ENCODE results near the gene BLOC1S4.
"Not testable (repeated sequence)": the region's sequence is repeated elsewhere in the genome, so short reads cannot be mapped to it uniquely, and the experiment has no call there.

BLOC1S4 gene, protein sequence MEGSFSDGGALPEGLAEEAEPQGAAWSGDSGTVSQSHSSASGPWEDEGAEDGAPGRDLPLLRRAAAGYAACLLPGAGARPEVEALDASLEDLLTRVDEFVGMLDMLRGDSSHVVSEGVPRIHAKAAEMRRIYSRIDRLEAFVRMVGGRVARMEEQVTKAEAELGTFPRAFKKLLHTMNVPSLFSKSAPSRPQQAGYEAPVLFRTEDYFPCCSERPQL

DNA sequence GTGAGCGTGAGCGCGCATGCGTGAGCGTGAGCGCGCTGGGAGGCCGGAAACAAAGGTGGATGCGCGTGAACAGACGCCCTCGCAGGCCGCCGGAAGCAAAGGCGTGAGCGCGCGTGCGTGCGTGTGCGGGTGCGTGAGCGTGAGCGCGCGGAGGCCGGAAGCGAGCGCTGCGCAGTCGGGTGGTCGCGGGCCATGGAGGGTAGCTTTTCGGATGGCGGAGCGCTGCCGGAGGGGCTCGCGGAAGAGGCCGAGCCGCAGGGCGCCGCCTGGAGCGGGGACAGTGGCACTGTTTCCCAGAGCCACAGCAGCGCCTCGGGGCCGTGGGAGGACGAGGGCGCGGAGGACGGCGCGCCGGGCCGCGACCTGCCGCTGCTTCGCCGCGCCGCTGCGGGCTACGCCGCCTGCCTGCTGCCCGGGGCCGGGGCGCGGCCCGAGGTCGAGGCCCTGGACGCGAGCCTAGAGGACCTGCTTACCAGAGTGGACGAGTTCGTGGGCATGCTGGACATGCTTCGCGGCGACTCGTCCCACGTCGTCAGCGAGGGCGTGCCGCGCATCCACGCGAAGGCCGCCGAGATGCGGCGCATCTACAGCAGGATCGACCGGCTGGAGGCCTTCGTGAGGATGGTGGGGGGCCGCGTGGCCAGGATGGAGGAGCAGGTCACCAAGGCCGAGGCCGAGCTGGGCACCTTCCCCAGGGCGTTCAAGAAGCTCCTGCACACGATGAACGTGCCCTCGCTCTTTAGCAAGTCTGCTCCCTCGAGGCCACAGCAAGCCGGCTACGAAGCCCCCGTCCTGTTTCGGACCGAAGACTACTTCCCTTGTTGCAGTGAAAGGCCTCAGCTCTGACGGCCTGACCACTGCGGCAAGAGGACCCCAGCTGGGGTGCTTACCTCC, at the start of gene BLOC1S4:
TSS of gene BLOC1S4 (plus strand) at position 157 of the 894 bp plus-strand sequence. CDS start at position 193, 36 bp downstream.
- DNase-seq (ENCODE audit: low read depth in 2 of 2): peak; percentile 78 to 80

DNA sequence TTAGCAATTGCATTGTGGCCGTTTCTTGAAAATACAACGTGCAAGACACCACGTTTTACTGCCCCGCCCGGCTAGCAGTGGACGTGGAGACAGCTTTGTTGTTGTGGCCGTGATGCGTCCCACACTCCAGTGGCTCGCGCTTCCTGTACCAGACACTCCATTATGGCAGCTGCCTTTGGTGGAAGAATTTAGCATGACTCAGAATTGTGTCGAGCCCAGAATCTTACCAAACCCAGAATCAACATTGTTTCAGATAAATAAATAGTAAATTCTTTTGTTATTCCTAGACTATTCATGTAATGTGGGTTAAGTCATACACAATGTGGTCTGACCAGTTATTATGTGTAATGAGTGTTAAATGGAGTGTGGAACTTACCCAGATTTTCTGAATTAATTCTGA, 47.6 kb upstream of the BLOC1S4 start:
- no peak for DNase-seq (ENCODE audit: low read depth in 2 of 2)

DNA sequence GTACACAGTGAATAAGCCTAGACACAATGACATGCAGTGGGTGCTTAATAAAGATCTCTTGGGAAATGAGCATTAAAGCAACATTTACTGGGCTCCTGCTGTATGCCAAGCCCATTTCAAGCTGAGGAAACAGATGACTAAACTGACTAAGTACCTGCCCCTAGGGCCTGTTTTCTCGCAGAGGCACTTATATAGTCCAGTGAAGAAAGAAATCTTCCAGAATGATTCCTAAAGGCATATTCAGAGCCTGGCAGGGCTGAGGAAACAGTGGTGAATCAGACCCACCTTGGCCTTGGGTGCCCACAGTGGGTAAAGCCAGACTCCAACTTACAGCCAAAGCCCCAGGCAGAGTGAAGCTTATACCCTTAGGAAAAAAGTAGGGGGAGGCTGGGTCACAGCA, 44.3 kb upstream of the BLOC1S4 start:
- no peak for DNase-seq (ENCODE audit: low read depth in 2 of 2)

DNA sequence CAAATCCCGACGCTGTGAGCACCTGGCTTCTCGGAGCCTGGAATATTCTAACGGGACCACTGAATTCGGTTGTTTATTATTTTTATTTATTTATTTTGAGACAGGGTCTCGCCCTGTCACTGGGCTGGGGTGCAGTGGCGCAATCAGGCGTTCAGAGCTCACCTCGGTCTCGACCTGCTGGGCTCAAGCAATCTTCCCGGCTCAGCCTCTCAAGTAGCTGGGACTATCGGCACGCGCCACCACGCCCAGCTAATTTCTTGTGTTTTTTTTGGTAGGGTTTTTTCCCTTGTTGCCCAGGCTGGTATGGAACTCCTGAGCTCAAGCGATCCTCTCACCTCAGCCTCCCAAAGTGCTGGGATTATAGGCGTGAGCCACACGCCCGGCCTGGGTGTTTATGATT, 43.8 kb upstream of the BLOC1S4 start:
- no peak for DNase-seq (ENCODE audit: low read depth in 2 of 2)

DNA sequence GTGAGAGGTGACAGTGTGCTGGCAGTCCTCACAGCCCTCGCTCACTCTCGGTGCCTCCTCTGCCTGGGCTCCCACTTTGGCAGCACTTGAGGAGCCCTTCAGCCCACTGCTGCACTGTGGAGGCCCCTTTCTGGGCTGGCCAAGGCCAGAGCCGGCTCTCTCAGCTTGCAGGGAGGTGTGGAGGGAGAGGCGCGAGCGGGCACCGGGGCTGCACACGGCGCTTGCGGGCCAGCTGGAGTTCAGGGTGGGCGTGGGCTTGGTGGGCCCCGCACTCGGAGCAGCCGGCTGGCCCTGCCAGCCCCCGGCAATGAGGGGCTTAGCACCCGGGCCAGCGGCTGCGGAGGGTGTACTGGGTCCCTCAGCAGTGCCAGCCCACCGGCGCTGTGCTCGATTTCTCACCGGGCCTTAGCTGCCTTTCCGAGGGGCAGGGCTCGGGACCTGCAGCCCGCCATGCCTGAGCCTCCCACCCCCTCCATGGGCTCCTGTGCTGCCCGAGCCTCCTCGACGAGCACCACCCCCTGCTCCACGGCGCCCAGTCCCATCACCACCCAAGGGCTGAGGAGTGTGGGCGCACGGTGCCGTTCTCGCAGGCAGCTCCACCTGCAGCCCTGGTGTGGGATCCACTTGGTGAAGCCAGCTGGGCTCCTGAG, 43.3 kb upstream of the BLOC1S4 start:
- DNase-seq (ENCODE audit: low read depth in 2 of 2): not testable (repeated sequence)

DNA sequence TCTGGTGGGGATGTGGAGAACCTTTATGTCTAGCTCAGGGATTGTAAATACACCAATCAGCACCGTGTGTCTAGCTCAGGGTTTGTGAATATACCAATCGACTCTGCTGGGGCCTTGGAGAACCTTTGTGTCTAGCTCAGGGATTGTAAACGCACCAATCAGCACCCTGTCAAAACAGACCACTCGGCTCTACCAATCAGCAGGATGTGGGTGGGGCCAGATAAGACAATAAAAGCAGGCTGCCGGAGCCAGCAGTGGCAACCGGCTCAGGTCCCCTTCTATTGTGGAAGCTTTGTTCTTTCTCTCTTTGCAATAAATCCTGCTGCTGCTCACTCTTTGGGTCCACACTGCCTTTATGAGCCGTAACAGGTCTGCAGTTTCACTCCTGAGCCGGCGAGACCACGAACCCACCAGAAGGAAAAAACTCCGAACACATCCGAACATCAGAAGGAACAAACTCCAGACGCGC, 42.7 kb upstream of the BLOC1S4 start:
- peak in 1 of 2 experiments; percentile 40 for DNase-seq (ENCODE audit: low read depth in 2 of 2)

DNA sequence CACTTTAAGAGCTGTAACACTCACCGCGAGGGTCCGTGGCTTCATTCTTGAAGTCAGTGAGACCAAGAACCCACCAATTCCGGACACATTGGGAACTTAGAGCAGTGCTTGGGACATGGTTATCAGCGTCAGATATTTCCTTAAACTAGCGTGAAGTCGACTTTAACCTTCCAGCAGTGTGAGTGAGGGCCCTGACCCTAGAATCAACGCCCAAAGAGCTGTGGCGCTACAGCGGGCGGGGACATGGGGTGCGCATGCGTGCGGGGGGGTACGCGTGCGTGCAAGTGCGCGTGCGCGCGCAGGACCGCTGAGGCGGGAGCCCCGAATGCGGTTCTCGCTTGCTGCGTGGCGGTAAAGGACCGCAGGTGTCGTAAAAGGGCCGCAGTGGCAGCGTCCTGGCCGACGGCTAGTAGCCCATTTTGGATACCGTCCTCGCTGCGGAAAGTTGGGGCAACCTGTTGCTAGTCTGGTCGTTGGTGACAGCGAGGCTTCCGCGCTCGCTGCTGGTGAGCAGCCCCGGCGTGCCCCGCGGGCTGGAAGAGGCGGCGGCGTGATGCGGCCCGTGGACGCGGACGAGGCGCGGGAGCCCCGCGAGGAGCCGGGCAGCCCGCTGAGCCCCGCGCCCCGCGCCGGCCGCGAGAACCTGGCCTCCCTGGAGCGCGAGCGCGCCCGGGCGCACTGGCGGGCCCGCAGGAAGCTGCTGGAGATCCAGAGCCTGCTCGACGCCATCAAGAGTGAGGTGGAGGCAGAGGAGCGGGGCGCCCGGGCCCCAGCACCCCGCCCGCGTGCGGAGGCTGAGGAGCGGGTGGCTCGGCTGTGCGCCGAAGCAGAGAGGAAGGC, 42.1 kb upstream of the BLOC1S4 start:
- peak; percentile 86 to 91 for DNase-seq (ENCODE audit: low read depth in 2 of 2)

DNA sequence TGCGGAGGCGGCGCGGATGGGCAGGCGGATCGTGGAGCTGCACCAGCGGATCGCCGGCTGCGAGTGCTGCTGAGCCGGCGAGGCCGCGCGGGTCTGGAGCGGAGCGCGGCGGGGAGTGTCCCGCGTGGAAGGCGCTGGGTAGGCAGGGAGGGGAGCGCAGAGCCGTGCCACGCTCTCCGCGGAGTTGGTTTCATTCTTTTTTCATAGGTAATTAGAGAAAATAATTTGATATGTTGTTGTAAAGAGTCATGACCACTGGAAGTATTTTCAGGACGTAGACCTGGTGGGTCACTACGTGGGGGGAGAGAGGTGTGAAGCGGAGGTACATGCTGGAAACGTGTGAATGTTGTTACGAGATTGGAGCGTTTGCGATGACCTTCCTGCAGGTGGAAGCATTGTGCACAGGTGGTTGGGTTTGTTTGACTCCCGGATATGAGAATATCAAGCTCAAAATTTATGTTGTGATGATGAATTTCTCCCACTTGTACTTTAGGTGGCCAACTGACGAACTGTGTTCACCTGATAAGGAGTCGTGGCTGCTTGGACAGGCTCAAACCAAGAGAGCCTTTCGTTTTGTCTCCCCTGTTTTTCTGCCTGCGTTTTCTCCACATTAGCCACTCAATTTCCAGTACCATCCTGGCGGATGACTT, 41.3 kb upstream of the BLOC1S4 start:
- peak in 1 of 2 experiments; percentile 48 for DNase-seq (ENCODE audit: low read depth in 2 of 2)

DNA sequence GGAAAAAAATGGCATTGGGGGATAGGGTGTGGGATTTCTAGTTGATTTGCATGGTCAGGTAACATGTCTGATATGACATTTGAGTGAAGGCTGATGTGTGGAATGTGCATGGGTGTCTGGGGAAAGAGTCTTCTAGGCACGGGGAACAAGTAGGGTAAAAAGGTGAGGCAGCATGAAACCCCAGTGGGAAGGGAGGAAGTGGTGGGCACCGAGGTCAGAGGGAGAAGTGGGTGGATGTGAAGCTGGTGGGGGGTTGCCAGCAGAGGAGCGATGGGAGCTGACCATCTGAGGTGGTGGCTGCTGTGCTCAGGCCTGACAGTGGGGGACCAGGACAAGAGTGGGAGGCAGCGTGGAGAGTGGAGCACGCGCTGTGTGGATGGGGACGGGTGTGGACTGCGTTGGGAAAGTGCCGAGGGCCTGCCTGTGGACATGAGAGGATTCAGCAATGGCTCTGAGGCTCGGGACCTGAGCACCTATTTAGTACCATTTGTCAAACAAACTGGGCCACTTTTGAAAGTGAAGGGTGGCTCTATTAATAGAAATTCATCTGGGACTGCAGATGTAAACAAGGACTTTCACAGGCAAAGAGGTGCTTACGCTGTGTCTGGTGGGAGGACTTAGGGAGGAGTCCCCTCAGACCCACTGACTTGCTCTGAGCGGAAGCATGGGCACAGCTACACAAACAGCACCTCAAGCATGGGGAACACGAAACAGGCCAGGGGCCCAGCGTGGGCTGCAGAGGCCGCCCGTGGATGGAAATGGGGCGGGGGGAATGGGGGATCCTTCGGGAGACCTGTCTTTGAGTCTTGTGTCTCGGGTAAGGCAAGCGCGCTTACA, 39.0 kb upstream of the BLOC1S4 start:
- DNase-seq (ENCODE audit: low read depth in 2 of 2): no peak

DNA sequence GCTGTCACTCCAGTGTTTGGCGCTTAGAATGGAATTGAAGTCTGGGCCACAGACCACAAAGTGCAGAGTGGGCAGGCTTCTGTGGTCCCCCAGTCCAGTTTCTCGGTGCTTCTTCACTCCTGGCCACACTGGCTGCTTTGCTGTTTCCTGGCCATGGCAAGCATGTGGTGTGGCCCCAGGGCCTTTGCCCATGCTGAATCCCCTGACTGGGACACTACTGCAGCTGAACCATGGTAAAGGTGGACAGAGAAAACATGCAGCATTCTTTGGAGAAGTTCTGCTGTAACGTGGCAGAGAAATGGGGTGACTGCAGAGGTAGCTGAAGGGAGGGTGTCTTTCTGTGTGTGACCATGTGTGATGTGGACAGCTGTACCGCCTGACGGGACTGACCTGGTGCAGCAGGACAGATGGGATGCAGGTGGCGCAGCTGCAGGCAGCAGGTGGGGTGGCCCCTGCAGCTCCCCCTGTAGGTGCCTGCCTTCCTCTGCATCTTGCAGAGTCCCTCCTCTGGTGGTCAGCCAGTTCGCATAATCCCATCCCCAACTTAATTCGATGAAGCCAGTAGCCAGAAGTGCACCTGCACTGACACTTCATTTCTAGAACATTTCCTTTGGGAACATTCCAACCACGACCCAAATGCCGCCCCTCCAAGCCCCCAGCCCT, 35.5 kb upstream of the BLOC1S4 start:
- DNase-seq (ENCODE audit: low read depth in 2 of 2): no peak

DNA sequence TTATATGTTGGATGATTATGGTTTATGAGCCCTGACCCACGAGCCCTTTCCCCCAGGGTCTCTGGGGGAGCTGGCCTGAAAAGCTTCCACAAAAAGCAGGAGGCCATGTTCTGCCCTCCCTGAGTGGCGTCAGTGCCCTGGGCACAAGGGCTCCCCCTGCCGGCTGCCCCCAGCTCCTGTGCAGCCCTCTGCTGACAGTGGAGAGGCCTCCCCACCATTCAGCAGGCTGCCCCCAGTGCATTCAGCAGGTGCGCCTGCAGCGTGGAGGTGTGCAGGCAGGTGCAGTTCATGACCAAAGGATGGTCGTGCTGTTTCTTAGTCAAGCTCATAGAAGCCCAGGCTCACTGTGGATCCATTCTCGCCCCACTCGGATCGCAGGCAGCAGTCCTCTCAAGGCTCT, 34.8 kb upstream of the BLOC1S4 start:
- no peak for DNase-seq (ENCODE audit: low read depth in 2 of 2)

DNA sequence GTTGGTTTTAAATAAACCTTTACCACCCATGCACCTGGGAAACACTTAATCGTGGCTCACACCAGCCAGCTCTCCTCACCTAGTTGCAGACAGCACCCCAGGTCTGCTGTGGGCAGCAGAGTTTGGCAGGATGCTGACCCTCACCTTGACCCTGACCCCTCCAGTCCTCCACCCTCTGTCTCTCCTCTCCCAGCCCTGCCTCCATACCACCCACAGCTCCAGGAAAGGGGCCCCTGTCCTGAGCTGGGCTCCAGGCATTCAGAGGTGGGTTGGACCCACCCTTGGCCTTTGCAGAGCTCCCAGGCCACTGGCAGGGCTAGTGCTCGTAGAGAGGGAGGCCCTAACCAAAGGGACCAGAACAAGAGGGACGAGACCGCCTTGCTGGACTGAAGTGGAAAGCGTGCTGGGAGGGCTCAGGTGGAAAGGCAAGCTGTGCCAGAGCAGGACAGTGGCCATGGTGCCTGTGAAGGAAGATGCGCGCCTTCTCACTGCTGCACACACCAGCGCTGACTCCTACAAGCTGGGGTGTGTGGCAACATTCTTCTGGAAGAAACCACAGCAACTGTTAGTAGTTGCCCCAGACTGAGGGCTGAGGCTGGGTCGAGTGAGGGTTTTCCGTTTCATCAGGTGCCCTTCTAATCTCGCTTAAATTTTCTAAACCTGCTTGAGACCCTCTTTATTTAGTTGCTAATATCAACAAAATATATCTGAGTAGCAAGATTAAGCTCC, 32.9 kb upstream of the BLOC1S4 start:
- DNase-seq (ENCODE audit: low read depth in 2 of 2): no peak

DNA sequence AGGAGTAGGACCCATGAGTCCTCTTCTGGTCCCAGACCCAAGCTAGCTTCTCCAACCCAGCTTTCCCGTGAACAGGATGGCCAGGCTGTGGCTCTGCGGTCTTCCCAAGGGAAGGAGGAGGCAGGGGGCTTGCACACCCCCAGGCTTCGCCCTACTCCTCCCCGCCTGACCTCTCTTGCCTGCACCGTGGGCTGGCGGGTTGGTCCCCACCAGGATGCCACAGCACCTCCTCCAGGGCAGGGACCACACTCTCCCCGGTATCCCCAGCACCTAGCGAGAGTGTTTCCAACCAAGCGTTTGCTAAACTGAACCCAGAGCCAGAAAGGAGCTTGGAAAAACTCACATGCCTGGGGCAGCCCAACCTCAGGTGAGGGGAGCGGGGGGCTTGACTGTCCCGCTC, 31.3 kb upstream of the BLOC1S4 start:
- no peak for DNase-seq (ENCODE audit: low read depth in 2 of 2)

DNA sequence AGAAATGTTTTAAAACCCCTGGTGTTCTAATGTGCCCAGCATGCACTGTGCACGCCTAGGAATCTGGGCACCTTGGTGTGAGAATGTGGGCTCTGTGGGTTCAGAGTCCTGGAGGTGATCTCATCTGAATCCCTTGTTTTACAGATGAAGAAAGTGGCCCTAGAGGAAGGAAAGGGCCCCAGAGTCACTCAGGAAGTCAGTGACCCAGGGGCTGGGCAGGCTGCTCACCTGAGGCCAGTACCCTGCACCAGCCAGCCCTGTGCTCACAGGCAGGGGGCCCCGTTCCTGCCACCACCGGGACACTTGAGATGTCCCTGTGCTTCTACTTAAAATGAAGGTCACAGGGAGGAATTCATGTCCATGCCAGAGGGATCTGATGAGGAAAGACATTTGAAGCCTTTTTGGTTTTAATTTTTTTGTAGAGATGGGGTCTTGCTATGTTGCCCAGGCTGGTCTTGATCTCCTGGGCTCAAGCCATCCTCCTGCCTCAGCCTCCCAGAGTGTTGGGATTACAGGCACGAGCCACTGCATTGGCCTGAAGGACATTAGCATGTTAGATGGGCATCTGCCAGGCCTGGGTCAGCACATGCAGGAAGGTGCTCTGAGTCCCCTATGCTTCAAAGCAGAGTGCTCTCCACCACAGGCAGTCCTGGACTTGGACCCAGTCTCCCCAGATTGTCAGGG, 29.7 kb upstream of the BLOC1S4 start:
- DNase-seq (ENCODE audit: low read depth in 2 of 2): no peak

DNA sequence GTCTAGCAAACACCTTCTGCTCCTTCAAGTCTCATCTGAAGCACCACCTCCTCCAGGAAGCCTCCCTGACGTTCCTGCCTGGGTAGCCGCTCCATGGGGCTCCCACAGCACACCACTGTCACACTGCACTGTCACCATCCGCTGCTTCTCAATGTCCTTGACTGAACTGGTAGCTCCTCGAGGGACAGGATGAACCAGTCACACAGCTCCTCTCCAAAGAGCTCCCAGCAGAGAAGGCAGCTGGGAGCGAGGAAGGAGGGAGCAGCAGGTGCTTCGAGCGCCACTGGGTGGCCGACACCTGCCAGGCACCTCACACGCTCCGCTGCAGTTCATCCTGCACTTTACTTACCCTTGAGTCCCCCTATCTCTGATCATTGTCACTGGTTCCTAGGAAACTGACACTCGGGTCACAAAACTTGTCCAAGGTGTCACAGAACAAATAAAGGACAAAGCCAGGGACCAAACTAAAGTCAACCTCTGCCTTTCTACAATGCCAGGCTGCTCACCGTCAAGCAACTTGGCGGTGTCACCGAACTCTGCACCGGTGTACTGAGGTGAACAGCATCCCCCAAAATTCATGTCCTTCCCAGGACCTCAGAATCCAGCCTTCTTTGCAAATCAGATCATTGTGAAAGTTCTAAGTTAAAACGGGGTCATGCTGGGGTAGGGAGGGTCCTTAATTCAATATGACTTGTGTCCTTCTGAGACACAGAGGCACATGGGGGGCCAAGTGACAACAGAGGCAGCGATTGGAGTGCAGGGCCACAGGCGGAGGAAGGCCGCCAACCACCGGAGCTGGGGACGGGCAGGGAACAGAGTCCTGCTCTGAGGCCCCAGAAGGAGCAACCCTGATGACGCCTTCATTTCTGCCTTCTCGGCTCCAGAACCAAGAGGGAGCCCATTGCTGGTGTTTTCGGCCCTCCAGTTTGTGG, 27.8 kb upstream of the BLOC1S4 start:
- no peak for DNase-seq (ENCODE audit: low read depth in 2 of 2)

DNA sequence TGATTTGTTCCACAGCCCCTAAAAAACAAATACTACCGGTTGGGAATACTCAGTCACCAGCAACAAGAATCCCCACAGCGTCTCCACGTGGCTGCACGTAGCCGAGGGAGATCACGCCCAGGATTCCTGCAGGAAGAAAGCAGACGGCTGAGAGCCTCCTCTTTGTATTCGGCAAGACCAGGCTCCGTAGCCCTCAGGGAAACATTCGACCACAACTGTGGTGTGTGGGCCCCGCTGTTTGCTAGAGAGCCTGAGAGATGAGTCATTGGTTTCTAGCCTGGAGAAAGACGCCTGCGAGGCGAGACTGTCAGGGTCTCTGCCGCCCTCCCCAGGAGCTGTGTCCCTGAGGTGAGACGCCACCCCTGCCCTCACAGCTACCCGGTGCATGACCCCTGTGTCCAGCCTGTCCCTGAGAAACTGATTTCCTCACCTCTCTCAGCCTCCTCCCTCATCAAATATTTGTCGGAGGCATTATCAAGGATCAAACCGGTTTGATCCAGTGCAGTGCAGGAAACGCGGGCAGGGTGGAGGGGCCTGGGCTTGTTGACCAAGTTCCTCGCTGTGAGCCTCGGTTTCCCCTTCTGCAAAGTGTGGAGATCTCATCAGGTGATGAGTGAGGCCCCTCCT, 27.0 kb upstream of the BLOC1S4 start:
- peak; percentile 55 to 73 for DNase-seq (ENCODE audit: low read depth in 2 of 2)

DNA sequence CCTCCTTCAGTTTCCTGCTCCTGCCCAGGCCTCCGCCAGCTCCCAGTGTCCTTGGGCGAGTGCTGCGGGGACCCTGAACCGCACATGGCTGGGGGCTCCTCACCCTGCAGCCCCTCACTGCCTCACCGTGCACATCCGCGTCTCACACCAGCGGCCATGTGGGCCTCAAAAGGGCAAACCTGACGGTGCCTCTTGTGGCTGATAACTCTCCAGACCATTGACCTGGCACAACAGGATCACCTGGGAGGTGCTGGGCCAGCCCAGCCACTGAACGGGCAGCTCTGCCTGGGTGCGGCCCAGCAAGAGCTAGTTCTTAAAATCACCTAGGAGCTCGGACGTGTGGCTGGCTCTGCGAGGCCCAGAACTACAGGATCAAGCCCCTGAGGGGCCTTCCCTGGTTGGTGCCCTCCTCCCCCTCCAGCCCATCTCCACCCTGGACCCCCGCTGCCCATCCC, 26.4 kb upstream of the BLOC1S4 start:
- DNase-seq (ENCODE audit: low read depth in 2 of 2): no peak
